CD4-positive, alpha-beta memory T cell (primary cell): ENCODE measurements around the gene ALG9. TPM values are rescaled to one million over a fixed set of nuclear protein-coding genes. Genes with fewer than 3 reads are reported as not detected.
A peak's percentile ranks its signal among the peaks of the same experiment; 100 is the strongest.

Experiments used
- CTCF ChIA-PET: fragments of 350-600 bp; sonication (Branson Sonifier 250); formaldehyde crosslinking; loops from one replicate; lab custom pipeline; 2021; ENCODE audit warnings: inconsistent platforms; ENCODE audit not compliant: partially characterized antibody; lab: Charles Lee
- POLR2A ChIA-PET: fragments of 350-600 bp; sonication (Branson Sonifier 250); formaldehyde crosslinking; loops from one replicate; lab custom pipeline; 2021; ENCODE audit not compliant: partially characterized antibody; lab: Charles Lee
- DNase-seq, 5 donors: peaks; one replicate each; pipeline versions ENCODE4 v3.0.0 to v3.0.0-alpha.2; 2020 to 2022; ENCODE audit warnings: mixed read lengths in 1 of 5
- H3K27ac ChIP-seq: one replicate; pipeline ENCODE4 v1.7.0; 2013; ENCODE audit warnings: low read depth, low read length
- H3K27me3 ChIP-seq: 2 replicates; pipeline ENCODE4 v1.7.0; 2013; ENCODE audit warnings: mild to moderate bottlenecking, low read length, moderate library complexity; ENCODE audit not compliant: insufficient read depth
- H3K36me3 ChIP-seq: 2 replicates; pipeline ENCODE4 v1.7.0; 2013; ENCODE audit warnings: mild to moderate bottlenecking, low read length, moderate library complexity; ENCODE audit not compliant: insufficient read depth
- H3K4me1 ChIP-seq: 2 replicates; pipeline ENCODE4 v1.7.0; 2013; ENCODE audit warnings: mild to moderate bottlenecking, low read length, moderate library complexity; ENCODE audit not compliant: insufficient read depth
- H3K4me3 ChIP-seq, 2 donors: one replicate each; pipeline ENCODE4 v1.7.0; 2013; ENCODE audit warnings: low read length in 2 of 2, mild to moderate bottlenecking in 1 of 2
- H3K9me3 ChIP-seq, 2 donors: one replicate each; pipeline ENCODE4 v1.7.0; 2013; ENCODE audit warnings: low read length in 2 of 2, control low read depth in 1 of 2; ENCODE audit not compliant: control insufficient read depth in 1 of 2
- H3K27ac Mint-ChIP-seq, 7 donors: one replicate each; pipeline ENCODE4 v1.8.0; 2020 to 2021; ENCODE audit warnings: mixed read lengths in 7 of 7, mild to moderate bottlenecking in 6 of 7, inconsistent platforms in 3 of 7, moderate library complexity in 3 of 7
- H3K27me3 Mint-ChIP-seq, 2 donors: one replicate each; pipeline ENCODE4 v1.8.0; 2020 to 2021; ENCODE audit warnings: mixed read lengths in 2 of 2
- H3K36me3 Mint-ChIP-seq, 2 donors: one replicate each; pipeline ENCODE4 v1.8.0; 2020 to 2021; ENCODE audit warnings: mixed read lengths in 2 of 2, inconsistent platforms in 1 of 2, mild to moderate bottlenecking in 1 of 2
- H3K4me1 Mint-ChIP-seq, 4 donors: one replicate each; pipeline ENCODE4 v1.8.0; 2020 to 2021; ENCODE audit warnings: mixed read lengths in 4 of 4, mild to moderate bottlenecking in 1 of 4
- H3K4me3 Mint-ChIP-seq, 8 donors: one replicate each; pipeline ENCODE4 v1.8.0; 2020 to 2021; ENCODE audit warnings: mixed read lengths in 8 of 8, mild to moderate bottlenecking in 7 of 8, moderate library complexity in 6 of 8, inconsistent platforms in 3 of 8
- H3K9me3 Mint-ChIP-seq, 8 donors: one replicate each; pipeline ENCODE4 v1.8.0; 2020 to 2021; ENCODE audit warnings: mixed read lengths in 8 of 8, mild to moderate bottlenecking in 5 of 8, inconsistent platforms in 3 of 8, moderate library complexity in 1 of 8
- intact Hi-C: fragments of 100-400 bp; cut with micrococcal nuclease; formaldehyde crosslinking; loops from one replicate; pipeline ENCODE4 v1.15.1; 2023
- polyA plus RNA-seq, 2 donors: library from polyadenylated mRNA; unstranded; fragments of 300-500 nt; fragmentation: Illumina TruSeq; gene quantifications; one replicate each; pipeline ENCODE4 v1.2.3, GENCODE V29; 2021
- total RNA-seq, 2 experiments: library from RNA; stranded (reverse); gene quantifications; one replicate each; pipeline ENCODE4 v1.2.3, GENCODE V29; 2021

Gene ALG9
- total and polyA plus RNA-seq, 4 experiments from 2014 or later = 8.6 to 28.3 (median 21.2) TPM

- ChIA-PET CTCF (no interaction called here), POLR2A (no interaction called here)
- Histone ChIP-seq H3K4me3 (no peak overlapping the region), H3K4me1 (peaks cover 5% of the 10 kb centered on the region), H3K27ac (no peak overlapping the region), H3K36me3 (peaks cover 31% of the 10 kb centered on the region), H3K9me3 (no peaks in the 10 kb centered on the region), H3K27me3 (no peaks in the 10 kb centered on the region)
- Mint-ChIP-seq H3K4me3 (no peak overlapping the region), H3K27me3 (no peaks in the 10 kb centered on the region), H3K4me1 (peaks cover 2 to 6% (median 4%) of the 10 kb centered on the region in 4 donors), H3K36me3 (peaks cover 33 to 68% of the 10 kb centered on the region in 2 donors), H3K9me3 (no peaks in the 10 kb centered on the region), H3K27ac (no peak overlapping the region)
- intact Hi-C loops = no loop called here
- DNase-seq = no peak
Observed at GRCh38 chr11:111837366-111837891, 34.0 kb downstream of the ALG9 start.

GRCh38 chr11:111836721-111837120, 34.7 kb downstream of the ALG9 start:
- no peak for DNase-seq
- ChIA-PET POLR2A (no interaction called here), CTCF (no interaction called here)
- Histone ChIP-seq H3K27me3 (no peaks in the 10 kb centered on the region), H3K36me3 (peaks cover 31% of the 10 kb centered on the region), H3K4me1 (peaks cover 5% of the 10 kb centered on the region), H3K27ac (no peak overlapping the region), H3K4me3 (no peak overlapping the region), H3K9me3 (no peaks in the 10 kb centered on the region)
- Mint-ChIP-seq H3K27me3 (no peaks in the 10 kb centered on the region), H3K36me3 (peaks cover 33 to 69% of the 10 kb centered on the region in 2 donors), H3K4me3 (no peak overlapping the region), H3K4me1 (peaks cover 2 to 6% (median 4%) of the 10 kb centered on the region in 4 donors), H3K9me3 (no peaks in the 10 kb centered on the region), H3K27ac (no peak overlapping the region)
- intact Hi-C loops = no loop called here

- H3K27ac ChIP-seq = no peak overlapping the region
- CTCF ChIA-PET = no interaction called here
- H3K36me3 ChIP-seq = peaks cover 31% of the 10 kb centered on the region
Observed at GRCh38 chr11:111836162-111836561, 35.2 kb downstream of the ALG9 start.

DNA sequence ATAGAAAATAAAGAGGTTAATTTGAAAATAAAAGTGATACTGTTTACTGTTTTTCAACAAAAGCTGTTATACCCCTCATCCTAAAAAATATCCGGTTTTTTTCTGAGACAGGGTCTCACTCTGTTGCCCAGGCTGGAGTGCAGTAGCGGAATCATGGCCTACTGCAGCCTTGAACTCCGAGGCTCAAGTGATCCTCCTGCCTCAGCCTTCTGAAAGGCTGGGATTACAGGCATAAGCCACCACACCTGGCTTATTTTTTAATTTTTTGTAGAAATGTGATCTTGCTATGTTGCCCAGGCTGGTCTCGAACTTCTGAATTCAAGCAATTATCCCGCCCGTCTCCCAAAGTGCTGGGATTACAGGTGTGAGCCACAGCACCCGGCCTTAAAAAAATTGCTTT, 35.7 kb downstream of the ALG9 start:
- Histone ChIP-seq H3K4me1 (no peaks in the 10 kb centered on the region), H3K27me3 (no peaks in the 10 kb centered on the region), H3K9me3 (no peaks in the 10 kb centered on the region), H3K27ac (no peak overlapping the region), H3K36me3 (peaks cover 31% of the 10 kb centered on the region), H3K4me3 (no peak overlapping the region)
- ChIA-PET CTCF (interaction anchor here (1.5 to 3.5 kb wide), 4 partner anchors 8 to 269 kb away, joined by 3 to 48 read pairs (median 8); no protein-coding TSS in a partner anchor), POLR2A (no interaction called here)
- no peak for DNase-seq
- H3K9me3 Mint-ChIP-seq = no peaks in the 10 kb centered on the region
- H3K27me3 Mint-ChIP-seq = no peaks in the 10 kb centered on the region
- no peak overlapping the region for H3K27ac Mint-ChIP-seq
- intact Hi-C loops = no loop called here
- H3K36me3 Mint-ChIP-seq = peaks cover 33 to 64% of the 10 kb centered on the region in 2 donors
- no peaks in the 10 kb centered on the region for H3K4me1 Mint-ChIP-seq
- H3K4me3 Mint-ChIP-seq = no peak overlapping the region

More at GRCh38 chr11:111836162-111836561, 35.2 kb downstream of the ALG9 start:
- peaks cover 33 to 69% of the 10 kb centered on the region in 2 donors for H3K36me3 Mint-ChIP-seq
- peaks cover 2% of the 10 kb centered on the region for H3K4me1 ChIP-seq
- no peaks in the 10 kb centered on the region for H3K27me3 ChIP-seq
- no peak overlapping the region for H3K4me3 Mint-ChIP-seq
- DNase-seq = no peak
- H3K9me3 Mint-ChIP-seq = no peaks in the 10 kb centered on the region
- H3K27me3 Mint-ChIP-seq = no peaks in the 10 kb centered on the region
- POLR2A ChIA-PET = no interaction called here
- no peak overlapping the region for H3K27ac Mint-ChIP-seq
- peaks cover 0 to 2% (median 1%) of the 10 kb centered on the region in 4 donors for H3K4me1 Mint-ChIP-seq
- intact Hi-C loops = no loop called here
- H3K9me3 ChIP-seq = no peaks in the 10 kb centered on the region
- H3K4me3 ChIP-seq = no peak overlapping the region

- CTCF ChIA-PET = interaction anchor here (0.8 to 3.5 kb wide), 6 partner anchors 8 to 268 kb away, joined by 3 to 48 read pairs (median 6); no protein-coding TSS in a partner anchor
- peaks cover 31% of the 10 kb centered on the region for H3K36me3 ChIP-seq
Observed at GRCh38 chr11:111834432-111835163, 36.8 kb downstream of the ALG9 start.

GRCh38 chr11:111833524-111833923, 37.9 kb downstream of the ALG9 start:
- peaks cover 51 to 74% of the 10 kb centered on the region in 2 donors for H3K36me3 Mint-ChIP-seq
- no peak for DNase-seq
- no peaks in the 10 kb centered on the region for H3K27me3 Mint-ChIP-seq
- CTCF ChIA-PET = interaction anchor here (0.8 to 3.5 kb wide), 5 partner anchors 11 to 267 kb away, joined by 3 to 48 read pairs (median 4); no protein-coding TSS in a partner anchor
- no peaks in the 10 kb centered on the region for H3K9me3 Mint-ChIP-seq
- intact Hi-C loops = no loop called here
- H3K4me1 Mint-ChIP-seq = no peaks in the 10 kb centered on the region
- Histone ChIP-seq H3K4me3 (no peak overlapping the region), H3K27me3 (no peaks in the 10 kb centered on the region), H3K36me3 (peaks cover 31% of the 10 kb centered on the region), H3K4me1 (no peaks in the 10 kb centered on the region), H3K27ac (no peak overlapping the region), H3K9me3 (no peaks in the 10 kb centered on the region)
- no peak overlapping the region for H3K4me3 Mint-ChIP-seq
- no peak overlapping the region for H3K27ac Mint-ChIP-seq
- POLR2A ChIA-PET = no interaction called here

More at GRCh38 chr11:111834432-111835163, 36.8 kb downstream of the ALG9 start:
- POLR2A ChIA-PET = no interaction called here
- H3K9me3 ChIP-seq = no peaks in the 10 kb centered on the region
- no peak overlapping the region for H3K4me3 ChIP-seq
- intact Hi-C loops = no loop called here
- Mint-ChIP-seq H3K27ac (no peak overlapping the region), H3K4me1 (no peaks in the 10 kb centered on the region), H3K4me3 (no peak overlapping the region), H3K27me3 (no peaks in the 10 kb centered on the region), H3K9me3 (no peaks in the 10 kb centered on the region), H3K36me3 (peaks cover 43 to 68% of the 10 kb centered on the region in 2 donors)
- H3K27ac ChIP-seq = no peak overlapping the region
- H3K4me1 ChIP-seq = no peaks in the 10 kb centered on the region
- H3K27me3 ChIP-seq = no peaks in the 10 kb centered on the region
- DNase-seq = no peak

DNA sequence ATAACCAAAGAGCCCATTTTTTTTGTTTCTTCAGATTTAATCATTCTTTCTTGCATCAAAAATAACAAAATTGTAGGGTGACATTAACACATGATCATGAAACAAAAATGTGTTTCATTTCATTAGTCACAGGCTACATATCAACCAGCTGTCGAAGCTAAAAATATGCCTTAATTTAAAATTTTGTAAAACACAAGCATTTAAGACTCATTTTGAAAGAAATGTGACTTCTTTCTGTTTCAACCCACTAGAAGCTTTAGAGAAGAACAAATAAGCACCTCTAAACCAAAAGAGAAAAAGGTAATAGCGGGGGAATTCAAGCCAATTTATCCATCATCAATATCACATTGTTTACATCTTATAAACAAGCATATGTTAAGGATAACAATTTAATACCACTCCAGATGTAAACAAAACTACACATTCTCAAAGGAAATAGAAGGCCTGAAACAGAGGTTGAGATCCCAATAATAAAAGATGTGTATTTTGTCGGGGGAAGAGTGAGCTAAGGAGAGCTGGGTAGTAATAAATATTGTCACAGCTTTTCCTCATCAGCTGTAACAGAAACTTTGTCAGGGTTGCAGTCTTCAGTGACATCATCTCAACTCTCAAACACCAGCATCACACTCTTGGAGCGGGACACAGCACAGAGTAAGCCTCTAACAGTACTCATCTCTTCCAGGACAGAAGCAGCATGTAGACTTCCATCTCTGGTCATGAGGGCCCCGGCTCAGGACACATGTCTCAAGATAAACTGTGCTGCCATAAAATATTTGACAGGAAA, 42.0 kb downstream of the ALG9 start:
- Mint-ChIP-seq H3K9me3 (no peaks in the 10 kb centered on the region), H3K4me1 (peaks cover 0 to 2% (median 0%) of the 10 kb centered on the region in 4 donors), H3K36me3 (peaks cover 45 to 61% of the 10 kb centered on the region in 2 donors), H3K27ac (peak overlapping the region in 1 of 7 donors; percentile 13), H3K4me3 (no peak overlapping the region), H3K27me3 (no peaks in the 10 kb centered on the region)
- Histone ChIP-seq H3K27ac (no peak overlapping the region), H3K27me3 (no peaks in the 10 kb centered on the region), H3K4me1 (no peaks in the 10 kb centered on the region), H3K4me3 (no peak overlapping the region), H3K36me3 (no peaks in the 10 kb centered on the region), H3K9me3 (no peaks in the 10 kb centered on the region)
- POLR2A ChIA-PET = no interaction called here
- intact Hi-C loops = no loop called here
- CTCF ChIA-PET = interaction anchor here (1.0 kb wide), 1 partner anchor 12 kb away, joined by 3 read pairs; no protein-coding TSS in a partner anchor
- no peak for DNase-seq
